ENCODE data around the gene IL18R1.

IL18R1 gene

DNA sequence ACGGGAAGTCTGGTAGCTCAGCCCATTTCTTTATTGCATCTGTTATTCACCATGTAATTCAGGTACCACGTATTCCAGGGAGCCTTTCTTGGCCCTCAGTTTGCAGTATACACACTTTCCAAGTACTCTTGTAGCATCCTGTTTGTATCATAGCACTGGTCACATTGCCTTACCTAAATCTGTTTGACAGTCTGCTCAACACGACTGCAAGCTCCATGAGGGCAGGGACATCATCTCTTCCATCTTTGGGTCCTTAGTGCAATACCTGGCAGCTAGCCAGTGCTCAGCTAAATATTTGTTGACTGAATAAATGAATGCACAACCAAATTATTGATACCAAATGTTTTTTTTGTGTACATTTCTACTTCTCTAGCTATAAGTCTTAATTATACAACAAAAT is 11.2 kb upstream of the IL18R1 start:
- DNase-seq (ENCODE audit: low spot score), result no peak

GRCh38 chr2:102345329-102345920 is 10.2 kb upstream of the IL18R1 start:
- no peak for DNase-seq (ENCODE audit: low spot score)

GRCh38 chr2:102346381-102347130 is 9.0 kb upstream of the IL18R1 start:
- no peak for DNase-seq (ENCODE audit: low spot score)

DNA sequence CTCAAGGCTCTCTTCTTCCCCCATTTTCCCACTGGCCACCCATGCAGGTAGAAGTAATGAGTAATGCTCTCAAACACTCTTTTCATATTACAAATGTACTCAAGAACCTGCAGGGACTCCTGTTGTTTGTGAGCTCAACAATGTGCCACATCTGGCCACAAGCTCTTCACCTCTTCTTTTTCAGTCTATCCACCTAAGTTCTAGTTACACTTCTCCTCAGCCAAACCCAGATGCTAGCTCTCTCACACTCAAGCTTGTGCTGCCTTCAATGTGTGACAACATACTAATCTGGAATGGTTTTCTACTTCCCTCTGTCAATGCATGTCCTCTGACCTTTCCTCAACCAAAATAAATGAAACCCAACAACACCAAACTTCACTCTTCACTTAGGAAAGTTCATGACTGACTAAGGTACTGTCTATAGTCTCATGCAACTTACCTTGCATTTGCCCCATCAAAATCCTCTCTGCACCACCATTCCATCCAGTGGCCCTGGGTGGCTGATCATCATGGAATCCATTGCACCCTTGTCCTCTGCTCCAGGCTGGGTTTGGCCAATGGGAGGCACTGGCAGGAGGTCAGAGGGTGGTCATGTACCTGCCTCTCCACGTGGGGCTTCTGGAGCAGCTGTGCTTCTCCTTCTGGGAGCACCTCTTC is 5.3 kb upstream of the IL18R1 start:
- DNase-seq (ENCODE audit: low spot score), result no peak

GRCh38 chr2:102356381-102356712 is 751 bp downstream of the IL18R1 start:
- no peak for DNase-seq (ENCODE audit: low spot score)

GRCh38 chr2:102356741-102357140 is 1.1 kb downstream of the IL18R1 start:
- no peak for DNase-seq (ENCODE audit: low spot score)

GRCh38 chr2:102357937-102358336 is 2.3 kb downstream of the IL18R1 start:
- DNase-seq (ENCODE audit: low spot score), result no peak

DNA sequence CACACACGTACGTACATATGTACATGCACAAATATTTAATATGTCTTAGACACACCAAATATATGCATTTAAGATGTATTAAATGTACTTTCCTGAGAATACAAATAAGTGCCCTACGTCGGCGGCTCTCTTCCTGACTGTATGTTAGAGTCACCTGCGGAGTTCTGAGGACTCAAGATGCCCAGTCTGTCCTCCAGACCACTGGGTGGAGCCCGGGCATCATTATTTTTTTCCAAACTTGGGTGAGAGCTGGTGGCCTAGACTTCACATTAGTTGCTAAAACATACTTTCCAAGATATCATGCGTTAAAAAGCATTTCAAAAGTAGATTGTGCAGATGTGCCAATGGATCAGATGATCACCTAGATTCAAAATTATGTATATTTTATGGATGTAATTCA is 2.9 kb downstream of the IL18R1 start:
- DNase-seq (ENCODE audit: low spot score), result no peak

DNA sequence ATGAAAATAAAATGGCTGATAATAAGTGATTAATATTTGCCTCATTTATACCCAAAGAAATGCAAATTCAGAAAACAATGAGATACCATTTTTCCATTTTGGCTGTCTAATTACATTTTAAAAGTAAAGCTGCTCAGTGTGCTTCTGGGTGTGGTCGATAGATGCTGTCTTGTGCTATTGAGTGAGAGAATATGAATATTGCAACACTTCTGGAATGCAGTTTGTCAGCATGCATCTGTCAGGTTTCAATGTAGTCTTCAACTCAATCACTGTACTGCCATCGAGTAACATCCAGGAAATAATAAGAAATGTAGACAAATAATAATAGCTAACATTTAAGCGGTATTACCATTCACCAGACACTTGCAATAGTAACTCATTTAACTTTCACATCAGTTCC is 3.9 kb downstream of the IL18R1 start:
- no peak for DNase-seq (ENCODE audit: low spot score)

DNA sequence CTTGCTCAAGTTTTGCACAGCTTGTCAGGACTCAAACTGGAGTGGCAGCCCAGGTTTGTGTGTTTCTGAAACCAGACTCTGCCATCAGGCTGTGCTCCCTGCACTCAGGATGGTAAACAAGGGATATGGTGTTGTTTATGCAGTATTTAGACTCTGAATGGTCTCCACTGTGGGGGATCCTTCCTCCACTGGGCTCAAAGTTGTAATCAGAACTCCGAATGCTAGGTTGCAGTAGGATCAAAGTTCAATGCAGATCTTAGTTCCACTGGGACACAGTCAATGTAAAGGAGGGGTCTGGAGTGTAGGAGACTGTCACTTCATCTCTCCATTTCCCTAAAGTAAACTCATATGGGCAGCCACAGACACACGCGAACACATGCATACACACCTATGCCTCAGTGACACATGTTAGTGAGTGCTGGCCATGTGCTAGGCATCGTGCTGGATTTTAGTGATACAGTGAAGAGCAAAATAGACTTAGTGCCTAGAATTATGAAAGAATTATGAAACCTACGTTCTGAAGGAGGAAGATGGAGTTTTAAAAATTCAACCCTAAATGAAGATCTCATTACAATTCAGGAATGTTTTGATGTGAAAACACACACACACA is 6.1 kb downstream of the IL18R1 start:
- DNase-seq (ENCODE audit: low spot score), result no peak

GRCh38 chr2:102365763-102366162 is 10.2 kb downstream of the IL18R1 start:
- DNase-seq (ENCODE audit: low spot score), result no peak

DNA sequence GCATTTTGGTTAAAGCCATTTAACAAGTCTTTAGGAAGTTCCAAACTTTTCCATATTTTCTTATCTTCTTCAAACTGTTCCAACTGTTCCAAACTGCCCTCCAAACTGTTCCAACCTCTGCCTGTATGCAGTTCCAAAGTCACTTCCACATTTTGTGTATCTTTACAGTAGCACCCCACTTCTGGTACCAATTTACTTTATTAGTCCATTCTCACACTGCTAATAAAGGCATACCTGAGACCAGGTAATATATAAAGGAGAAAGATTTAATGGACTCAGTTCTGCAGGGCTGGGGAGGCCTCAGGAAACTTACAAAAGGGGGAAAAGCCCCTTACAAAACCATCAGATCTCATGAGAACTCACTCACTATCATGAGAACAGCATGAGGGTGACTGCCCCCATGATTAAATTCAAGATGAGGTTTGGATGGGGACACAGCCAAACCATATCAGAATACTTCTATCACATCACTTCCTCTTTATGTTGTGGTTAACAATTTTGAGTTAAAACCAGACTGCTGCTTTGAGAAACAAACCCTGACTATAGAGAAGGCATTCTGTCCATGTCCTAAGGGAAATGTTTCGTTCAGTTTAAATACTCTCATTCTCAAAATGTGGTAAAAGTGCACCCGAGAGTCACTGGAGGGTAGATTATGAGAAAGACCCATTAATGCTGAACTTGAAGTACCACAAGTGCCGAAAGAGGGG is 11.0 kb downstream of the IL18R1 start:
- DNase-seq (ENCODE audit: low spot score), result no peak

- no peak for DNase-seq (ENCODE audit: low spot score)
These were observed 11.9 kb downstream of the IL18R1 start for GRCh38 chr2:102367331-102367971.

DNA sequence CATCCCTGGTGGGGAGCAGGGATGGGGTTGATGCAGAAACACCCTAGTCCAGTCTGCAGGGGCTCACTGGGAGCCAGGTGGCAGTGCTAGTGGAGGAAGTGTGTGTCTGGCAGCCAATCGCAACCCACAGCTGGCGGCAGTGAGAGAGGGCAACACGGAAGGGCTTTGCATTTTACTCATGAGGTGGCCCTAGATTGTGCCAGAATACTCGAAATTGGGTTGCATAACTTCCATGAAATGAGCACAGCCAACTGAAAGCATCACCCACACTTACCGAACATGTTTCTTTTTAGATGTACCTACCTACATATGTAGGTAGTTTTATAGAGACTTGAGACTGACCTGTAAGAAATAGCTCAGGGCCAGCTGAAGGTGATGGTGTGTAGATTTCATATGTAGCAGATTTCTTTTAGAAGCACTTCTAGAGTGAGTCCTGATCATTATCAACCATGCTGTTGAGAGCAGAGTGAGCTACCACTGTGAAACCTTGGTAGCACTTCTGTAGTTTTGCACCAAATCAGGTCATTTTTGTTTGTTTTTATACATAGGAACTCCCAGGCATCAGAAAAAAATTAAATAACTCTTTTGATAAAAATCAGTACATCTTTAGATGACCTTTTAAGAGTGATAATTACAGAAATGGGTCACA is 13.0 kb downstream of the IL18R1 start:
- no peak for DNase-seq (ENCODE audit: low spot score)

- DNase-seq (ENCODE audit: low spot score), result no peak
These were observed 14.3 kb downstream of the IL18R1 start for GRCh38 chr2:102369866-102370265.

DNA sequence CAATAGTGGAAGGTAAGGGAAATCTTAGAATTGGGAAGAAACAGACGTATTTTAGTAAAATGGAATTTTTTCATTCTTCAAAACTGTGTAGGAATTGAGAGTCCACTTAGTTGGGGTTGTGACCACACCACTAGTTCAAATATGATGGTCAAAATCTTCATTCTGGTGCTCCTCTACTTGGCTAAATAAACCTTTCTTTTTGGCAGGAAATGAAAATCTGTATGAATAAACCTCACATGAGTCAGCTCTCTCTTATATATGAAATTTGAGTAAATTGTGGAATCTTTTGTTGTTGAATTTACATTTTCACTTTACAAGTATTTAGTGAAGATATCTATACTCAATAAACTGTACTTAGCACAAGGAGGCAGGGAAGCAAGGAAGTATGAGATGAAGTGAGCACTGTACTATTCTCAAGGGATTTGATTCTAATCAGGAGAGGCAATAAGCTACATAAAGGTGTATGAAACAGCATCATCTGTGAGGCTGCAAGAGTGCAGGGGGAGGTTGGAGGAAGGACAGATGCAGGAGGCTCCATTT is 20.5 kb downstream of the IL18R1 start:
- no peak for DNase-seq (ENCODE audit: low spot score)

DNA sequence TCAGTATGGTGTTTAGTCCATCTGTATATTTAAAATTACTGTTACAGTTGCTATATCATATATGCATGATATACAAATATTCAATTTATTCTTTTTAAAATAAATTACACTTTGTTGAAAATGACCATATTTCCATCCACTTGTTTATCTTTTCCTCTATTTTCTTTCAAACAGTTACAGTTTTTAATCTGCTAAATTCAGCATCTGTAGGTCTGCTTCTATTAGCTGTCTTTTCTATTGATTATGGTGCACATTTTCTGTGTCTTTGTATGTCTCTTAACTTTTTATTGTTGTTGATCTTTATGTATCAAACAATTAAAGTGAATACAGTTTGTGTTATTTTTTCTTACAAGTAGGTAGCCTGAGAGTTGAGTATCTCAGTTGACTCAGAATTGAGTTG is 28.1 kb downstream of the IL18R1 start:
- no peak for DNase-seq (ENCODE audit: low spot score)

- no peak for DNase-seq (ENCODE audit: low spot score)
These were observed 29.9 kb downstream of the IL18R1 start for GRCh38 chr2:102385522-102385921.

GRCh38 chr2:102386004-102386403 is 30.4 kb downstream of the IL18R1 start:
- no peak for DNase-seq (ENCODE audit: low spot score)

- no peak for DNase-seq (ENCODE audit: low spot score)
These were observed 31.4 kb downstream of the IL18R1 start for GRCh38 chr2:102386867-102387541.

Data from LoVo (cell line).